ENCODE results near the gene SHB.

- TF ChIP-seq ZNF423 (tag by site-specific recombination; IDR thresholded peaks at IDR 0.05) (no peak), ZNF501 (tag by site-specific recombination; IDR thresholded peaks at IDR 0.05) (no peak), CTCF (tag by site-specific recombination; IDR thresholded peaks at IDR 0.05) (no peak), ZNF140 (tag by site-specific recombination; IDR thresholded peaks at IDR 0.05) (no peak), ZNF76 (tag by site-specific recombination; IDR thresholded peaks at IDR 0.05; ENCODE audit: borderline replicate concordance, low read depth) (no peak), YY1 (tag by site-specific recombination; IDR thresholded peaks at IDR 0.05) (no peak), ZNF549 (tag by site-specific recombination; IDR thresholded peaks at IDR 0.05) (no peak), ELK4 (IDR thresholded peaks at IDR 0.05; ENCODE audit: borderline replicate concordance, low read depth, low read length) (no peak), ZNF791 (tag by site-specific recombination; IDR thresholded peaks at IDR 0.05) (no peak)
Measured at GRCh38 chr9:38107811-38108304, 38.8 kb upstream of the SHB start.
